ENCODE data around the gene THAP4.
A peak's percentile ranks its signal among the peaks of the same experiment; 100 is the strongest.

THAP4 gene

DNA sequence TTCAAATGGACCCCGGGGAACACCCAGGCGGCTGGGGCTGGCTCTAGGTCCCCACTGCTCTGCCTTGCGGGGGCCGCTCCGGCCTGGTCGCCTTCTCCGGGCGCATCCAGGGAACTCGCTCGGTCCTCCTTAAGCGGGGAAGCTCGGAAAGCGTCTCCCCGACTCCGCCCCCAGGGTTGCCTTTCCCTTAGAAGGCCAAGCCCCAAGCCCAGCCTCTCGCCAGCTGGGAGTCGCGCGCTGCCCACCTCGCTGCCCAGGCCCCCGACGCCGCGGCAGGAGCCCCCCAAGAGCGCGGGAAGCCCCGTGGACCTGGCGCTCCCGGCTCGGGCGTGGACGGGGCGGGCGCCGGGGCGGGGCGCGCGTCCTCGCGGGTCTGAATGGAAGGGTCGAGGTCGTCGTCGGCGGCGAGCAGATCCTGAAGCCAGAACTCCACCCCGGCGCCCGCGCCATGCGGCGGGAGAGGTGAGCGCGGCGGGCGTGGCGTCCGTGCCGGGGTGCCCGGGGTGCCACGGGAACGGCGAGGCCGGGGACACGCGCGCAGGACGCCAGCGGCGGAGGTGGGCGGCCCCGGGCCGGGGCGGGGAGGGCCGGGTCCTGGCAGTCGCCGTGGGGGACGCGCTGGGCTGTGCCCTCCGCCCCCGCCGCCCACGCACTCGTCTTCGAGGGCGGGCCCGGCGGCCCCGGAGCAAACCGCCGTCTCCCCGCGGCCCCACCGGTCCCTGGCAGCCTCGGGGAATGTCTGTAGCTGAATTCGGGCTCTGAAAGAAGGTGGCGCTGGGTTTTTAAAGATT is 78.2 kb downstream of the THAP4 start, which contains the start of gene BOK:
Gene BOK (plus strand): TSS at position 214 of the 791 bp plus-strand sequence. CDS start 739 bp downstream, outside the sequence.
- Histone ChIP-seq H3K4me1 (ENCODE audit: low read length) (no peaks in the 10 kb centered on the region), H3K9me2 (replicated peaks; ENCODE audit: insufficient read depth, low read length) (no peaks in the 10 kb centered on the region), H3K27me3 (replicated peaks; ENCODE audit: insufficient read depth, low read length) (peaks cover 58% of the 10 kb centered on the region), H4K20me1 (ENCODE audit: insufficient read depth, low read length) (no peaks in the 10 kb centered on the region), H3K79me2 (ENCODE audit: low read length) (no peaks in the 10 kb centered on the region), H3K9me3 (replicated peaks; ENCODE audit: insufficient read depth, low read length) (no peaks in the 10 kb centered on the region), H2AFZ (ENCODE audit: low read length) (no peak within 1 kb of the TSS), H3K9ac (ENCODE audit: low read length) (no peak within 1 kb of the TSS), H3K4me3 (ENCODE audit: low read length) (no peak within 1 kb of the TSS), H3K27ac (ENCODE audit: low read length) (no peak within 1 kb of the TSS), H3F3A (ENCODE audit: insufficient read depth, low read length) (no peaks in the 10 kb centered on the region), H3K36me3 (replicated peaks; ENCODE audit: insufficient read depth, low read length) (no peaks in the 10 kb centered on the region), H3K4me2 (ENCODE audit: low read depth, low read length) (peak within 1 kb of the TSS; percentile 18; the same call in 1 of the 2 replicates)
- no peak for DNase-seq
- no peak for TF ChIP-seq EZH2 (optimal IDR thresholded peaks at IDR 0.05; ENCODE audit: low read depth, low read length)
- TF ChIP-seq, protein P1, sequence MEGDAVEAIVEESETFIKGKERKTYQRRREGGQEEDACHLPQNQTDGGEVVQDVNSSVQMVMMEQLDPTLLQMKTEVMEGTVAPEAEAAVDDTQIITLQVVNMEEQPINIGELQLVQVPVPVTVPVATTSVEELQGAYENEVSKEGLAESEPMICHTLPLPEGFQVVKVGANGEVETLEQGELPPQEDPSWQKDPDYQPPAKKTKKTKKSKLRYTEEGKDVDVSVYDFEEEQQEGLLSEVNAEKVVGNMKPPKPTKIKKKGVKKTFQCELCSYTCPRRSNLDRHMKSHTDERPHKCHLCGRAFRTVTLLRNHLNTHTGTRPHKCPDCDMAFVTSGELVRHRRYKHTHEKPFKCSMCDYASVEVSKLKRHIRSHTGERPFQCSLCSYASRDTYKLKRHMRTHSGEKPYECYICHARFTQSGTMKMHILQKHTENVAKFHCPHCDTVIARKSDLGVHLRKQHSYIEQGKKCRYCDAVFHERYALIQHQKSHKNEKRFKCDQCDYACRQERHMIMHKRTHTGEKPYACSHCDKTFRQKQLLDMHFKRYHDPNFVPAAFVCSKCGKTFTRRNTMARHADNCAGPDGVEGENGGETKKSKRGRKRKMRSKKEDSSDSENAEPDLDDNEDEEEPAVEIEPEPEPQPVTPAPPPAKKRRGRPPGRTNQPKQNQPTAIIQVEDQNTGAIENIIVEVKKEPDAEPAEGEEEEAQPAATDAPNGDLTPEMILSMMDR (IDR thresholded peaks at IDR 0.05; ENCODE audit: low read length), result no peak
- TF ChIP-seq EZH2phosphoT487 (IDR thresholded peaks at IDR 0.05; ENCODE audit: low read length), result no peak

DNA sequence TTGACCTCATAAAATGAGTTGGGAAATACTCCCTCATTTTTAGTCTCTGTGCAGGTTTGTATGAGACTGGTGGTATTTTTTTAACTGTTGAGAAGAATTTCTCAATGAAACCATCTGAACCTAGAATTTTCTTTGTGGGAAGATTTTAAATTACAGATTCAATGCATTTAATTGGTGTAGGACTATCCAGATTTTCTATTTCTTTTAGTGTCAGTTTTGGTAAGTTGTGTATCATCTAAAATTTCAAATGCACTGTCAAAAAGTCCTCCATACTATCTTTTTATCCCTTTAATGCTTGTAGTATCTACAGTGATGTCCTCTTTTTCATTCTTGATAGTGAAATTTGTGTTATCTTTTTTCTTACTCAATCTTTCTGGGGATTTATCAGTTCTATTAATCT is 80.2 kb downstream of the THAP4 start:
- H4K20me1 ChIP-seq (ENCODE audit: insufficient read depth, low read length), result no peaks in the 10 kb centered on the region
- H3K9me3 ChIP-seq (replicated peaks; ENCODE audit: insufficient read depth, low read length), result no peaks in the 10 kb centered on the region
- H3K4me2 ChIP-seq (ENCODE audit: low read depth, low read length), result no peak overlapping the region
- H3K4me3 ChIP-seq (ENCODE audit: low read length), result no peak overlapping the region
- H3K27ac ChIP-seq (ENCODE audit: low read length), result no peak overlapping the region
- no peaks in the 10 kb centered on the region for H3K36me3 ChIP-seq (replicated peaks; ENCODE audit: insufficient read depth, low read length)
- no peaks in the 10 kb centered on the region for H3K4me1 ChIP-seq (ENCODE audit: low read length)
- H3K79me2 ChIP-seq (ENCODE audit: low read length), result no peaks in the 10 kb centered on the region
- no peak for TF ChIP-seq EZH2 (optimal IDR thresholded peaks at IDR 0.05; ENCODE audit: low read depth, low read length)
- TF ChIP-seq, protein P1 (IDR thresholded peaks at IDR 0.05; ENCODE audit: low read length), result no peak
- no peak for TF ChIP-seq EZH2phosphoT487 (IDR thresholded peaks at IDR 0.05; ENCODE audit: low read length)
- H3K27me3 ChIP-seq (replicated peaks; ENCODE audit: insufficient read depth, low read length), result peaks cover 52% of the 10 kb centered on the region
- no peak overlapping the region for H3K9ac ChIP-seq (ENCODE audit: low read length)
- no peak for DNase-seq
- no peaks in the 10 kb centered on the region for H3K9me2 ChIP-seq (replicated peaks; ENCODE audit: insufficient read depth, low read length)
- no peak overlapping the region for H2AFZ ChIP-seq (ENCODE audit: low read length)
- no peaks in the 10 kb centered on the region for H3F3A ChIP-seq (ENCODE audit: insufficient read depth, low read length)

DNA sequence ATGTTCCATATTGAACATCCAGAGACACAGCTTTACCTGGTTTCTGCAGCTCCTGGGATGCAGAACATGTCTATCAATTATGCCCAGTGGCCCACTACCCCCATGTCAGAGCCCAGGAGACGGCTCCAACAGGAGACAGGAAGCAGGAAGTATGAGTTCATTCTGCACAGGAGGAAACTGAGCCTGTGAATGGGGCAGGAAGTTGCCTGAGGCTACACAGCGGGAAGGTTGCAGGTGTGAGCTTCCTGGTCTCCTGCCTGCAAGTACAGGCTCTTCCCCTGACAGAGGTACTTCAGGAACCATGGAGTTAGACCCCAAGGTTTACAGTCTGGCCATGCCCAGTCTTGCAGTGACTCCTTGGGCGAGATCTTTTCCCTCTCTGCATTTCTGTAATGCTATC is 81.2 kb downstream of the THAP4 start:
- H3K4me3 ChIP-seq (ENCODE audit: low read length), result no peak overlapping the region
- no peaks in the 10 kb centered on the region for H3K4me1 ChIP-seq (ENCODE audit: low read length)
- H3K27me3 ChIP-seq (replicated peaks; ENCODE audit: insufficient read depth, low read length), result peaks cover 61% of the 10 kb centered on the region
- no peaks in the 10 kb centered on the region for H4K20me1 ChIP-seq (ENCODE audit: insufficient read depth, low read length)
- no peaks in the 10 kb centered on the region for H3F3A ChIP-seq (ENCODE audit: insufficient read depth, low read length)
- no peak overlapping the region for H3K9ac ChIP-seq (ENCODE audit: low read length)
- H3K36me3 ChIP-seq (replicated peaks; ENCODE audit: insufficient read depth, low read length), result no peaks in the 10 kb centered on the region
- H3K9me2 ChIP-seq (replicated peaks; ENCODE audit: insufficient read depth, low read length), result no peaks in the 10 kb centered on the region
- no peak overlapping the region for H3K4me2 ChIP-seq (ENCODE audit: low read depth, low read length)
- no peak overlapping the region for H2AFZ ChIP-seq (ENCODE audit: low read length)
- no peaks in the 10 kb centered on the region for H3K9me3 ChIP-seq (replicated peaks; ENCODE audit: insufficient read depth, low read length)
- TF ChIP-seq, protein P1 (IDR thresholded peaks at IDR 0.05; ENCODE audit: low read length), result no peak
- TF ChIP-seq EZH2 (optimal IDR thresholded peaks at IDR 0.05; ENCODE audit: low read depth, low read length) (no peak), EZH2phosphoT487 (IDR thresholded peaks at IDR 0.05; ENCODE audit: low read length) (no peak)
- H3K79me2 ChIP-seq (ENCODE audit: low read length), result no peaks in the 10 kb centered on the region
- DNase-seq, result no peak
- H3K27ac ChIP-seq (ENCODE audit: low read length), result no peak overlapping the region

All from MM.1S (cell line).